GM12891 (cell line): ENCODE data around the gene SPART. TPM values are rescaled to one million over a fixed set of nuclear protein-coding genes. Genes with fewer than 3 reads are reported as not detected.

Experiments
- DNase-seq: peaks from one replicate; pipeline ENCODE4 v3.0.0; 2011; ENCODE audit warnings: low spot score; ENCODE audit not compliant: insufficient read length
- FAIRE-seq: peaks from 2 replicates; lab custom pipeline; 2011; peaks lifted over from hg19 to GRCh38; lab: Jason Lieb, UNC
- PAX5 ChIP-seq: IDR thresholded peaks from 2 replicates; pipeline ENCODE4 v1.6.1; 2011; ENCODE audit warnings: low read length, moderate library complexity, mild to moderate bottlenecking; ENCODE audit not compliant: insufficient read depth, severe bottlenecking
- POLR2A ChIP-seq: IDR thresholded peaks from 2 replicates; pipeline ENCODE4 v1.6.1; 2011; ENCODE audit warnings: low read depth, low read length, control low read depth
- POLR2AphosphoS5 ChIP-seq: IDR thresholded peaks from 2 replicates; pipeline ENCODE4 v1.6.1; 2011; ENCODE audit warnings: low read depth, low read length, control low read depth
- POU2F2 ChIP-seq: IDR thresholded peaks from 2 replicates; pipeline ENCODE4 v1.6.1; 2011; ENCODE audit warnings: low read depth, mild to moderate bottlenecking, control low read depth, low read length, moderate library complexity
- SPI1 ChIP-seq: IDR thresholded peaks from 2 replicates; pipeline ENCODE4 v1.6.1; 2011; ENCODE audit warnings: low read depth, low read length, control low read depth
- TAF1 ChIP-seq: IDR thresholded peaks from 2 replicates; pipeline ENCODE4 v1.6.1; 2011; ENCODE audit warnings: low read depth, low read length, control low read depth
- polyA plus RNA-seq: library from polyadenylated mRNA; unstranded; fragments of >200 nt; gene quantifications from one replicate; pipeline ENCODE4 v1.2.1, GENCODE V29; 2012; ENCODE audit warnings: low read depth, missing spikeins, inconsistent platforms; ENCODE audit not compliant: missing spikeins

The SPART gene
- polyA plus RNA-seq, result 0.17 TPM

- no peak for TF ChIP-seq POU2F2
- TF ChIP-seq POLR2A, result no peak
- TF ChIP-seq SPI1, result no peak
- DNase-seq (peak; percentile 56), FAIRE-seq (peak; percentile 54)
These were observed at the start of gene SPART for GRCh38 chr13:36346222-36347083. Gene SPART, minus strand, starts transcription at chr13:36346394. Its CDS starts 10,564 bp downstream, at chr13:36335830.

GRCh38 chr13:36395280-36395679, 49.1 kb upstream of the SPART start:
- FAIRE-seq (no peak), DNase-seq (no peak)
- no peak for TF ChIP-seq PAX5
- no peak for TF ChIP-seq POLR2AphosphoS5
- no peak for TF ChIP-seq TAF1
- no peak for TF ChIP-seq POU2F2
- no peak for TF ChIP-seq POLR2A
- no peak for TF ChIP-seq SPI1

GRCh38 chr13:36385489-36385888, 39.3 kb upstream of the SPART start:
- FAIRE-seq (no peak), DNase-seq (no peak)
- TF ChIP-seq TAF1 (no peak), SPI1 (no peak), PAX5 (no peak), POU2F2 (no peak), POLR2A (no peak), POLR2AphosphoS5 (no peak)

GRCh38 chr13:36382030-36382429, 35.8 kb upstream of the SPART start:
- no peak for FAIRE-seq
- TF ChIP-seq POU2F2 (no peak), POLR2A (no peak), SPI1 (no peak), PAX5 (no peak), POLR2AphosphoS5 (no peak), TAF1 (no peak)
- no peak for DNase-seq

- FAIRE-seq, result no peak
- DNase-seq, result no peak
- no peak for TF ChIP-seq POLR2AphosphoS5
- no peak for TF ChIP-seq POU2F2
- TF ChIP-seq POLR2A, result no peak
- TF ChIP-seq TAF1, result no peak
- TF ChIP-seq SPI1, result no peak
- TF ChIP-seq PAX5, result no peak
These were observed 31.8 kb upstream of the SPART start for GRCh38 chr13:36377826-36378468.

- DNase-seq (no peak), FAIRE-seq (no peak)
- TF ChIP-seq POLR2A (no peak), TAF1 (no peak), POLR2AphosphoS5 (no peak)
These were observed 27.9 kb upstream of the SPART start for GRCh38 chr13:36374063-36374462.

GRCh38 chr13:36371185-36371584, 25.0 kb upstream of the SPART start:
- TF ChIP-seq POLR2A (no peak), PAX5 (no peak), TAF1 (no peak), POU2F2 (no peak), SPI1 (no peak), POLR2AphosphoS5 (no peak)
- no peak for FAIRE-seq
- no peak for DNase-seq

- DNase-seq (no peak), FAIRE-seq (no peak)
- no peak for TF ChIP-seq POLR2A
- no peak for TF ChIP-seq PAX5
- TF ChIP-seq POU2F2, result no peak
- no peak for TF ChIP-seq SPI1
- no peak for TF ChIP-seq POLR2AphosphoS5
- TF ChIP-seq TAF1, result no peak
These were observed 23.9 kb upstream of the SPART start for GRCh38 chr13:36370108-36370429.

GRCh38 chr13:36369268-36370107, 23.3 kb upstream of the SPART start:
- no peak for DNase-seq

GRCh38 chr13:36366031-36366430, 19.8 kb upstream of the SPART start:
- DNase-seq (no peak), FAIRE-seq (no peak)
- TF ChIP-seq POU2F2, result no peak
- no peak for TF ChIP-seq POLR2AphosphoS5
- no peak for TF ChIP-seq POLR2A
- no peak for TF ChIP-seq SPI1
- TF ChIP-seq PAX5, result no peak
- no peak for TF ChIP-seq TAF1

More at GRCh38 chr13:36369268-36370107, 23.3 kb upstream of the SPART start:
- TF ChIP-seq POLR2A (no peak), PAX5 (no peak), POLR2AphosphoS5 (no peak), TAF1 (no peak), SPI1 (no peak), POU2F2 (no peak)
- FAIRE-seq, result no peak
